Mesothelial cell of epicardium (in vitro differentiated cells): Measurements from ENCODE around the gene FRAS1. TPM values are rescaled to one million over a fixed set of nuclear protein-coding genes. Genes with fewer than 3 reads are reported as not detected.

ENCODE experiments used
- DNase-seq, 2 experiments: peaks; one replicate each; pipeline ENCODE4 v3.0.0; 2021; ENCODE audit warnings: low spot score in 2 of 2; ENCODE audit not compliant: unreplicated experiment in 2 of 2
- H3K27ac Mint-ChIP-seq: 2 replicates; pipeline ENCODE4 v1.8.0; 2021; ENCODE audit warnings: mixed read lengths
- H3K27me3 Mint-ChIP-seq: 2 replicates; pipeline ENCODE4 v1.8.0; 2021; ENCODE audit warnings: low read depth, mixed read lengths
- H3K36me3 Mint-ChIP-seq: 2 replicates; pipeline ENCODE4 v1.8.0; 2021; ENCODE audit warnings: mixed read lengths
- H3K4me1 Mint-ChIP-seq: 2 replicates; pipeline ENCODE4 v1.8.0; 2021; ENCODE audit warnings: mixed read lengths
- H3K4me3 Mint-ChIP-seq: 2 replicates; pipeline ENCODE4 v1.8.0; 2021; ENCODE audit warnings: mild to moderate bottlenecking, moderate library complexity, mixed read lengths
- H3K9me3 Mint-ChIP-seq: 2 replicates; pipeline ENCODE4 v1.8.0; 2021; ENCODE audit warnings: mixed read lengths
- CTCF ChIP-seq: fragments of 200-600 bp; sonication (generic); IDR thresholded peaks from one replicate; pipeline ENCODE4 v1.5.0; 2021; ENCODE audit warnings: antibody characterized with exemption; ENCODE audit not compliant: unreplicated experiment
- total RNA-seq: library from RNA; stranded (reverse); gene quantifications from 3 replicates; pipeline ENCODE4 v1.2.1, GENCODE V29; 2021

FRAS1 gene
- total RNA-seq, 1 donor from 2014 or later: 51.9 TPM

DNA sequence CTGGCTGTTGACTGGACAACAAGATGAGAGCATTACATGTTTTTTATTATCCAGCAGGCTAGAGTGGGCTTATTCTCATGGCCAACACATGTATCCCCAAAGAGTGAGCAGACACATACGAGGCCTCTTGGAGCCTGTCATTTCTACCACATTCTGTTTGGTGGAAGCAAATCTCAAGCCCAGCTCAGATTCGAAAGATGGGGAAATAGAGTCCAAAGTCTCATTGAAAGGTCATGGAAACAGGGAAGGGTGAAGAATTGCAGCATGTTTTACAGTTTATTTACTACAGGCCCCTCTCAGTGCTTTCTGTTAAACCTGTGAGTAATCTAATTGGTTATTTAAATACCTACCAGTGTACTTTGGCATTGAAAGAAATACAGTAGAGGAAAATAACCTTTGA, 108.6 kb downstream of the FRAS1 start:
- Mint-ChIP-seq H3K36me3 (no peaks in the 10 kb centered on the region), H3K27ac (no peak overlapping the region), H3K9me3 (no peaks in the 10 kb centered on the region), H3K4me3 (no peak overlapping the region), H3K27me3 (no peaks in the 10 kb centered on the region), H3K4me1 (peaks cover 33% of the 10 kb centered on the region)
- TF ChIP-seq CTCF: no peak
- no peak for DNase-seq

- no peak for DNase-seq
- H3K4me1 Mint-ChIP-seq: peaks cover 35% of the 10 kb centered on the region
- H3K9me3 Mint-ChIP-seq: no peaks in the 10 kb centered on the region
- H3K36me3 Mint-ChIP-seq: no peaks in the 10 kb centered on the region
- peak overlapping the region; percentile 62 for H3K27ac Mint-ChIP-seq
- TF ChIP-seq CTCF: no peak
- H3K27me3 Mint-ChIP-seq: no peaks in the 10 kb centered on the region
- no peak overlapping the region for H3K4me3 Mint-ChIP-seq
Observed at GRCh38 chr4:78166622-78167021, 109.5 kb downstream of the FRAS1 start.

DNA sequence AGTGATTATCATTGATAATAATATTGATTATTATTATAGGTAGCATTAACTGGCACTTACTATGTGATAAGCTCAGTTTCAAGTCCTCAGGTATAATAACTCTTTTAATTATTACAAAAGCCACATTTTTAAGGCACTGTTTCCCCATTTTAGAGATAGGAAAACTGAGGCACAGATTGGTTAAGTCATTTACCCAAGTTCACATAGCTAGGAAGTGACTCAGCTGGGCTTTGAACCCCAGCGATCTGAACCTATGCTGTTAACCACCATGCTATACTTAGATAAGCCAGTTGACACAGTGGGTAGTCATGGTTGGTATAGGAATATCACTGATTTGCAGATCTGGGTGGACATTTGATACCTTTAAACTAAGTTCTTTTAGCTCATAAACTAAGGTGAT, 110.4 kb downstream of the FRAS1 start:
- no peak for DNase-seq
- Mint-ChIP-seq H3K4me3 (no peak overlapping the region), H3K36me3 (no peaks in the 10 kb centered on the region), H3K4me1 (peaks cover 26% of the 10 kb centered on the region), H3K27me3 (no peaks in the 10 kb centered on the region), H3K9me3 (no peaks in the 10 kb centered on the region), H3K27ac (no peak overlapping the region)
- TF ChIP-seq CTCF: no peak

GRCh38 chr4:78168029-78168428, 110.9 kb downstream of the FRAS1 start:
- Mint-ChIP-seq H3K4me1 (peaks cover 20% of the 10 kb centered on the region), H3K27me3 (no peaks in the 10 kb centered on the region), H3K36me3 (no peaks in the 10 kb centered on the region), H3K9me3 (no peaks in the 10 kb centered on the region), H3K27ac (no peak overlapping the region), H3K4me3 (no peak overlapping the region)
- TF ChIP-seq CTCF: no peak
- no peak for DNase-seq

DNA sequence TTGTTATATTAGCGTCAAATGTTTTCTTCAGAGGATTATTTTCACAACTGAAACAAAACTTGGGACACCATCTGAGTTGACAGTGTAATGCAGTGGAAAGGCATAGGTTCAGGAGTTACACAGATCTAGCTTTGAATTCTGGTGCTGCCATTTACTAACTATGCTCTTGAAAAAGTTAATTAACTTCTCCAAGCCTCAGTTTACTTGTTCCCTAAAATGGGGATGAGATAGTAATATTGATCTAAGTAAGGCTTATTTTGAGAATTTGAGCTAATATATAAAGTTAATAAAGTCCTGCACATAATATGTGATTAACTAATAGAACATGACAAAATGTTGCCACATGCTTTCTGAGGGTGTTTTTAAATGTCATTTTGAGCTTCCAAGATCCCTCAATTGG, 112.6 kb downstream of the FRAS1 start:
- Mint-ChIP-seq H3K27ac (no peak overlapping the region), H3K27me3 (no peaks in the 10 kb centered on the region), H3K4me3 (no peak overlapping the region), H3K9me3 (no peaks in the 10 kb centered on the region), H3K4me1 (peaks cover 9% of the 10 kb centered on the region), H3K36me3 (no peaks in the 10 kb centered on the region)
- TF ChIP-seq CTCF: no peak
- DNase-seq: no peak

DNA sequence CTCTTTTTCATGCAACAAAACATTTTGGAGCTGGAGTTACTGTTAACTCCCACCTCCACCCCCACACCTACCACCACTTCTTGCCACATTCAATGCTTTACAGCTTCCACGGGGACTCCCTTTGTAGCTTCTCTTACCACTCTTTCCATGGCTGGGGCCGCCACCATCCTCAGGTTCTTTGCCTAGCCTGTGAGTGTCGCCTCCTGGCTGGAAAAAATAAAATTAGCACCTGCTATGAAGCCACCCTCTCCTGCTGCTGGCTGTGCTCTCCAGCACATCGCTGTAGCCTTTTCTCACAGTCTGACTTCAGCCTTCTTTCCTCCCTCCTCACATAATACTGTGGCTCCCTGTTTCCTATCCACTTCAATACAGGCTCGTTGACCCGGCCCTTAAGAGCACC, 114.4 kb downstream of the FRAS1 start:
- no peaks in the 10 kb centered on the region for H3K27me3 Mint-ChIP-seq
- no peak overlapping the region for H3K27ac Mint-ChIP-seq
- no peaks in the 10 kb centered on the region for H3K36me3 Mint-ChIP-seq
- H3K9me3 Mint-ChIP-seq: no peaks in the 10 kb centered on the region
- TF ChIP-seq CTCF: no peak
- no peak for DNase-seq
- peaks cover 21% of the 10 kb centered on the region for H3K4me1 Mint-ChIP-seq
- no peak overlapping the region for H3K4me3 Mint-ChIP-seq
